ENCODE data around the gene IL18BP. TPM values are rescaled to one million over a fixed set of nuclear protein-coding genes. Genes with fewer than 3 reads are reported as not detected.
A peak's percentile ranks its signal among the peaks of the same experiment; 100 is the strongest.

The IL18BP gene
- total RNA-seq, 1 donor from 2014 or later = 9.6 TPM

DNA sequence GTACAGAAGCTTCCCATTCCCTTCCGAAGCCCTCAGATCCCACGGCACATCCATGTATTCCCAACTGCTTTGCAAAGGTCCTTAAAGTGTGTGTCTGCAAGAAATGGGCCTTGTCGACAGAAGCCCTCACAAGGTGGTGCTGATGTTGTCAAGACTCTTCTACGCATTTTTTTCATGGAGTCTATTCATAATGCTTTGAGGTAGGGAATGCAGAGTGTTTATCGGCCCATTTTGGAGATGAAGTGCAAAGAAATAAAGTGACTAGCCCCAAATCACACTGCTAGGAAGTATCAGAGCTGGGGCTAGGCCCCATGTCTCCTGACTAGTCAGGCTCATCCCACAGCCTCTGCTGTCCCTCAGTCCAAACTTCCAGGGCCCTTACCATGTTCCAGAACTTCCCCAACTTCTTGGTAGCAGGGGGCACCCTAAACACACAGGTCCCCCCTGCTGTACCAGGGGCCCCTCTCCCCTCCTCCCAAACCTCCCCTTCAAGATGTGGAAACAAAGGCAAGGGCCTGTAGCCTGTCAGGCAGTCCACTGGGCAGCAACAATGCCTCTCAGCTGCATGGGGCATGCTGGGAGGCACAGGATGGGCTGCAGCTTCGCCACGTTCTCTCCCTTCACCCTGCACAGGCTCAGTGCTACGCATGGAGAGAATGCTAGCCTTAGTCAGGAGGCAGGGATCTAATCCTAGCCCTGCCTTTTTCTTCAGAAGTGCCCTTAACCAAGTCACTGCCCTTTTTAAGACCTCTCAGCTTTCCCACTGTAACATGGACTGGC is 7.8 kb downstream of the IL18BP start:
- Mint-ChIP-seq H3K27ac (ENCODE audit: unreplicated experiment) (peak overlapping the region; percentile 42), H3K4me3 (ENCODE audit: unreplicated experiment) (no peak overlapping the region), H3K4me1 (ENCODE audit: unreplicated experiment) (no peaks in the 10 kb centered on the region), H3K9me3 (ENCODE audit: unreplicated experiment) (no peaks in the 10 kb centered on the region), H3K36me3 (ENCODE audit: unreplicated experiment) (peaks cover 52% of the 10 kb centered on the region), H3K27me3 (ENCODE audit: unreplicated experiment) (no peaks in the 10 kb centered on the region)
- TF ChIP-seq, protein P1, sequence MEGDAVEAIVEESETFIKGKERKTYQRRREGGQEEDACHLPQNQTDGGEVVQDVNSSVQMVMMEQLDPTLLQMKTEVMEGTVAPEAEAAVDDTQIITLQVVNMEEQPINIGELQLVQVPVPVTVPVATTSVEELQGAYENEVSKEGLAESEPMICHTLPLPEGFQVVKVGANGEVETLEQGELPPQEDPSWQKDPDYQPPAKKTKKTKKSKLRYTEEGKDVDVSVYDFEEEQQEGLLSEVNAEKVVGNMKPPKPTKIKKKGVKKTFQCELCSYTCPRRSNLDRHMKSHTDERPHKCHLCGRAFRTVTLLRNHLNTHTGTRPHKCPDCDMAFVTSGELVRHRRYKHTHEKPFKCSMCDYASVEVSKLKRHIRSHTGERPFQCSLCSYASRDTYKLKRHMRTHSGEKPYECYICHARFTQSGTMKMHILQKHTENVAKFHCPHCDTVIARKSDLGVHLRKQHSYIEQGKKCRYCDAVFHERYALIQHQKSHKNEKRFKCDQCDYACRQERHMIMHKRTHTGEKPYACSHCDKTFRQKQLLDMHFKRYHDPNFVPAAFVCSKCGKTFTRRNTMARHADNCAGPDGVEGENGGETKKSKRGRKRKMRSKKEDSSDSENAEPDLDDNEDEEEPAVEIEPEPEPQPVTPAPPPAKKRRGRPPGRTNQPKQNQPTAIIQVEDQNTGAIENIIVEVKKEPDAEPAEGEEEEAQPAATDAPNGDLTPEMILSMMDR (IDR thresholded peaks at IDR 0.05) = no peak
- DNase-seq (ENCODE audit: extremely low spot score, unreplicated experiment) = no peak

DNA sequence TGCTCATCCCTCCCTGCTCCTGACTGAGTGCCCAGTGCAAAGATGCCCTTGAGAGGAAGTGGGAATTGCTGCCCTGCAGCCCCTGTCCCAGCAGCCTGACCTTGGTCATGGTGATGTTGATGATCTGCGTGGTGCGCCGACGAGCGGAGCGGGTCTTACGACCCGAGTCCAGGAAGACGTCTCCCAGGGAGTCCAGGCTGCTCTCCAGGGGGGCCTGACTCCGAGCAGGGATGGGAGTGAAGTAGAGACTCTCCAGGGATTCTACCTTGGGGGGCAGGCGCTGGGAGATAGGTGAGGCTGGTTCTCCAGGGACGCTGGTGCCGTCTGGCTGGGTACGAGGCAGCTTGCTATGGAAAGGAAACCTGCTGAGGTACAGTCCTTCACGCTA is 8.4 kb downstream of the IL18BP start:
- TF ChIP-seq, protein P1 (IDR thresholded peaks at IDR 0.05) = no peak
- Mint-ChIP-seq H3K27ac (ENCODE audit: unreplicated experiment) (peak overlapping the region; percentile 20), H3K36me3 (ENCODE audit: unreplicated experiment) (peaks cover 50% of the 10 kb centered on the region)

DNA sequence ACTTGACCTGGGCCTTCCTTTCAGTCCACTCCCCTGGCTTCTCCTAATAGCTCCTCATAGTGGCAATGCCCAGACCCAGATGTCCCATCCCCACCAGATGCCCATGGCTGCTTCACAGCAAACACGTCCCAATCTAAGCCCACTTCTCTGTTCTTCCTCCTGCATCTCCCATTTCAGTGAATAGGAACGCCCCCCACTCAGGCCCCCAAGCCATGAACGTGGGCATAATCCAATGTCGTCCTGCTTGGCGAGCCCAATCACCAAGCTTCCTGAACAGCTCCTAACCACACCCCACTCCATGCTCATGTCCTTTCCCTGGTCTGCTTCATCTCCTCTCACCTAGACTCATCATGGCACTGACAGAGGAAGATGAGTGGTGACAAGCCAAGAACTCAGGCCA is 8.9 kb downstream of the IL18BP start:
- H3K4me1 Mint-ChIP-seq (ENCODE audit: unreplicated experiment) = no peaks in the 10 kb centered on the region

More for the DNA sequence above, 8.4 kb downstream of the IL18BP start:
- no peak overlapping the region for H3K4me3 Mint-ChIP-seq (ENCODE audit: unreplicated experiment)
- H3K4me1 Mint-ChIP-seq (ENCODE audit: unreplicated experiment) = no peaks in the 10 kb centered on the region
- DNase-seq (ENCODE audit: extremely low spot score, unreplicated experiment) = no peak
- no peaks in the 10 kb centered on the region for H3K9me3 Mint-ChIP-seq (ENCODE audit: unreplicated experiment)
- no peaks in the 10 kb centered on the region for H3K27me3 Mint-ChIP-seq (ENCODE audit: unreplicated experiment)

DNA sequence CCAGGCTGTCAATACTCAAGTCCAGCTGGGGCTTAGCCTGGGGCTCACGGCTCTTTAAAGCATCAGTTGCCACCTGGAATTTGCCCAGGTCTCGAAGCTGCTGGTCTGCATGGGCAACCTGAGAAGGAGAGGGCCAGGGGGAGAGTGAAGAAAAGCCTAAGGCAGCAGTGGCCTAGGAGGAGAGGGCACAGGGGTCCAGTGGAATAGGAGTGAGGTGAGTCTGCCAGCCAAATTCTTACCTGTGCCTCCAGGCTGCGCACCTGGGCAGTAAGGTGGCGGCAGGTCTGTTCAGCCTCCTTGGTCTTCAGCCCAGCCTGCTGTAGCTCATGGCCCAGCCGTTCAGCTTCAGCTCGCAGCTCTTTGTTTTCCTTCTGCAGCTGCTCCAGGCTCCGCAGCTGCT is 10.0 kb downstream of the IL18BP start:
- Mint-ChIP-seq H3K9me3 (ENCODE audit: unreplicated experiment) (no peaks in the 10 kb centered on the region), H3K27ac (ENCODE audit: unreplicated experiment) (no peak overlapping the region)
- TF ChIP-seq, protein P1 (IDR thresholded peaks at IDR 0.05) = no peak

More for the DNA sequence above, 8.9 kb downstream of the IL18BP start:
- Mint-ChIP-seq H3K27me3 (ENCODE audit: unreplicated experiment) (no peaks in the 10 kb centered on the region), H3K9me3 (ENCODE audit: unreplicated experiment) (no peaks in the 10 kb centered on the region), H3K27ac (ENCODE audit: unreplicated experiment) (no peak overlapping the region), H3K36me3 (ENCODE audit: unreplicated experiment) (peaks cover 45% of the 10 kb centered on the region), H3K4me3 (ENCODE audit: unreplicated experiment) (no peak overlapping the region)
- no peak for DNase-seq (ENCODE audit: extremely low spot score, unreplicated experiment)
- TF ChIP-seq, protein P1 (IDR thresholded peaks at IDR 0.05) = no peak

DNA sequence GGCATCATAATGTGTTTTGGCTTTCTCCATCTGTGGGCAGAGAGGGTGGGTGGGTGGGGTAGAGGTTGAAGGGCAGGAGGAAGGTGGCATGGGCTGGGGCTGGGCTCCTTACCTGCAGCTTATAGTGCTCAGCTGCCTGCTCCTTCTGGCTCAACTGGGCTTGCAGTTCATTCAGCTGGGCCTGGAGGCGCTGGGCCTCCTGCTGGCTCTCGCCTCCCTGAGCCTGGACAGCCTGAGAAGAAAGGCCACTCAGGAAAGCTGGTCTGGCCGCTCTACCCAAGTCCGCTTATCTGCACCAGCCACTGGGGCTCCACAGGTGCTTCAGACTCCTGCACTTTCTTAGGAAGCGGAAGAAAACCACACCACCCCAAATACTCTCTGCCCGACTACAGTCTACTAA is 10.4 kb downstream of the IL18BP start:
- no peak for DNase-seq (ENCODE audit: extremely low spot score, unreplicated experiment)
- no peaks in the 10 kb centered on the region for H3K27me3 Mint-ChIP-seq (ENCODE audit: unreplicated experiment)
- TF ChIP-seq, protein P1 (IDR thresholded peaks at IDR 0.05) = no peak
- H3K4me1 Mint-ChIP-seq (ENCODE audit: unreplicated experiment) = no peaks in the 10 kb centered on the region
- no peak overlapping the region for H3K27ac Mint-ChIP-seq (ENCODE audit: unreplicated experiment)
- no peaks in the 10 kb centered on the region for H3K9me3 Mint-ChIP-seq (ENCODE audit: unreplicated experiment)
- no peak overlapping the region for H3K4me3 Mint-ChIP-seq (ENCODE audit: unreplicated experiment)
- peaks cover 48% of the 10 kb centered on the region for H3K36me3 Mint-ChIP-seq (ENCODE audit: unreplicated experiment)

More for the DNA sequence above, 10.0 kb downstream of the IL18BP start:
- Mint-ChIP-seq H3K27me3 (ENCODE audit: unreplicated experiment) (no peaks in the 10 kb centered on the region), H3K4me3 (ENCODE audit: unreplicated experiment) (no peak overlapping the region), H3K36me3 (ENCODE audit: unreplicated experiment) (peaks cover 48% of the 10 kb centered on the region), H3K4me1 (ENCODE audit: unreplicated experiment) (no peaks in the 10 kb centered on the region)
- no peak for DNase-seq (ENCODE audit: extremely low spot score, unreplicated experiment)

All from osteocyte (in vitro differentiated cells).